ENCODE measurements around the gene BRD1. TPM values are rescaled to one million over a fixed set of nuclear protein-coding genes. Genes with fewer than 3 reads are reported as not detected.

The BRD1 gene
- total RNA-seq, 4 donors from 2014 or later = 32.2 to 51.8 (median 41.6) TPM

DNA sequence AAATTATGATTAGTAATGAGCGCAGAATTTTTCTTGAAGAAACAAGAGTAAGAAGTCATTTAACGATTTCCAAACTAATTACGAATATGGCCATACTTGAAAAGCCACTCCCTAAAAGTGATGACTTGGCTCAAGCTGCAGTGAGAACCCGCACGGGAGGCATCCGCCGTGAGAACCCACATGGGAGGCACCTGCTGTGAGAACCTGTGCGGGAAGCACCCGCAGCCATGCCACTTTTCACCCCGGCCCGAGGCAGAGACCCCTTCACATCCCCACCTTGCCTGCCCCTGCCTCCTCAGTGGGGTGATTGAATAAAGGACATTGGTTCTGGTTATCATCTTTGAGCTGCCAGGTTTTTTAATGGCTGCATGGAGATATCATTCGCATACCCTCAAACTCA is 89.7 kb downstream of the BRD1 start:
- no peak for DNase-seq
- intact Hi-C loops (cut with DNase I) = no loop called here
- no peaks in the 10 kb centered on the region for H3K36me3 ChIP-seq
- H3K27ac ChIP-seq = no peak overlapping the region
- no peaks in the 10 kb centered on the region for H3K4me1 ChIP-seq
- H3K9me3 ChIP-seq = no peaks in the 10 kb centered on the region
- H3K27me3 ChIP-seq = no peaks in the 10 kb centered on the region
- TF ChIP-seq, protein P1, sequence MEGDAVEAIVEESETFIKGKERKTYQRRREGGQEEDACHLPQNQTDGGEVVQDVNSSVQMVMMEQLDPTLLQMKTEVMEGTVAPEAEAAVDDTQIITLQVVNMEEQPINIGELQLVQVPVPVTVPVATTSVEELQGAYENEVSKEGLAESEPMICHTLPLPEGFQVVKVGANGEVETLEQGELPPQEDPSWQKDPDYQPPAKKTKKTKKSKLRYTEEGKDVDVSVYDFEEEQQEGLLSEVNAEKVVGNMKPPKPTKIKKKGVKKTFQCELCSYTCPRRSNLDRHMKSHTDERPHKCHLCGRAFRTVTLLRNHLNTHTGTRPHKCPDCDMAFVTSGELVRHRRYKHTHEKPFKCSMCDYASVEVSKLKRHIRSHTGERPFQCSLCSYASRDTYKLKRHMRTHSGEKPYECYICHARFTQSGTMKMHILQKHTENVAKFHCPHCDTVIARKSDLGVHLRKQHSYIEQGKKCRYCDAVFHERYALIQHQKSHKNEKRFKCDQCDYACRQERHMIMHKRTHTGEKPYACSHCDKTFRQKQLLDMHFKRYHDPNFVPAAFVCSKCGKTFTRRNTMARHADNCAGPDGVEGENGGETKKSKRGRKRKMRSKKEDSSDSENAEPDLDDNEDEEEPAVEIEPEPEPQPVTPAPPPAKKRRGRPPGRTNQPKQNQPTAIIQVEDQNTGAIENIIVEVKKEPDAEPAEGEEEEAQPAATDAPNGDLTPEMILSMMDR (IDR thresholded peaks at IDR 0.05) = no peak
- TF ChIP-seq POLR2A (IDR thresholded peaks at IDR 0.05) = no peak
- 86 to 93% methylated on average over 12 of the region's 12 CpGs for WGBS, 2 donors
- H3K4me3 ChIP-seq (replicated peaks in 1 of 3) = no peak overlapping the region

DNA sequence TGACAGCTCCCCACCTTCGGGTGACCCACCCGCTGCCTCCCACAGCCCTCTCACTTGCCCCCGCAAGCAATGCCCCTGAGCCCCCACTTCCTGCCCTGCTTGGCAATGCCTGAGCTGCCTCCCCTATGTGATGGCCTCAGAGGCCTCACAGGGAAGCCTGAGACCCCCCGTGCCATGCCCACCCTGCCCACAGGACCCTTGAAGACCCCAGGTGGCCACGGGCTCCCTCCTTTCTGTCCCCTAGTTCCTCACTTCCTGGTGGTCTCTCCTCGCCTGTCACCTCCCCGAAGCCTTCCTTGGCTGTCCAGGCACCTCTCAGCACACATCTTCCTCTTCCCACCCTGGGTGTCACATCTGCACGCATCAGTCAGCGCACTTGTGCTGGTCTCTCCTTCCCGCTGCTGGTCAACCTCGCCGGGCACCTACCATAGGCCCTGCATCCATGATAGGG is 90.5 kb downstream of the BRD1 start:
- intact Hi-C loops (cut with DNase I) = no loop called here
- Histone ChIP-seq H3K4me3 (replicated peaks in 1 of 3) (no peak overlapping the region), H3K9me3 (no peaks in the 10 kb centered on the region), H3K4me1 (no peaks in the 10 kb centered on the region), H3K27me3 (no peaks in the 10 kb centered on the region), H3K27ac (no peak overlapping the region), H3K36me3 (no peaks in the 10 kb centered on the region)
- TF ChIP-seq, protein P1 (IDR thresholded peaks at IDR 0.05) = no peak
- no peak for TF ChIP-seq POLR2A (IDR thresholded peaks at IDR 0.05)
- 84 to 87% methylated on average over 12 of the region's 12 CpGs for WGBS, 2 donors
- no peak for DNase-seq

DNA sequence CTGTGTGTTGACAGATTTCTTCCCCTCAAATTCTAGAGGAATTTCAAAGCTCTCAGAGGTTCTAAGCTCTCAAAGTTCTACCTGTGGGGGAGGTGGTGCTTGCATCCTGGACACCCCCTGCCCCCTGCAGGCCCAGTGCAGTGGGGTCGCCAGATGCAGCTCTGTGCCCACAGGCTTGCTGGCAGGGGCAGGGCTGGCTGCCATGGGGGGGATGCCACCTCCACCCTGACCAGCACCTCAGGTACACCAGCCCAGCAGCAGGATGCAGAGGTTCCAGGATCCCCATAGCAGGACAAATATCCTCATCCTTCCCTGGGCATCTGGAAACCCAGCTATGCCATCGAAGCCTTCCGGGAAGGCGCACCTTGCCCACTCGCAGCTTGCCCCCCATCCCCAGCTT is 91.1 kb downstream of the BRD1 start:
- no peak for TF ChIP-seq POLR2A (IDR thresholded peaks at IDR 0.05)
- TF ChIP-seq, protein P1 (IDR thresholded peaks at IDR 0.05) = no peak
- Histone ChIP-seq H3K9me3 (no peaks in the 10 kb centered on the region), H3K36me3 (no peaks in the 10 kb centered on the region), H3K4me1 (no peaks in the 10 kb centered on the region), H3K27me3 (no peaks in the 10 kb centered on the region), H3K27ac (no peak overlapping the region), H3K4me3 (replicated peaks in 1 of 3) (no peak overlapping the region)
- 90 to 91% methylated on average over 5 of the region's 5 CpGs for WGBS, 2 donors
- no peak for DNase-seq
- intact Hi-C loops (cut with DNase I) = no loop called here

DNA sequence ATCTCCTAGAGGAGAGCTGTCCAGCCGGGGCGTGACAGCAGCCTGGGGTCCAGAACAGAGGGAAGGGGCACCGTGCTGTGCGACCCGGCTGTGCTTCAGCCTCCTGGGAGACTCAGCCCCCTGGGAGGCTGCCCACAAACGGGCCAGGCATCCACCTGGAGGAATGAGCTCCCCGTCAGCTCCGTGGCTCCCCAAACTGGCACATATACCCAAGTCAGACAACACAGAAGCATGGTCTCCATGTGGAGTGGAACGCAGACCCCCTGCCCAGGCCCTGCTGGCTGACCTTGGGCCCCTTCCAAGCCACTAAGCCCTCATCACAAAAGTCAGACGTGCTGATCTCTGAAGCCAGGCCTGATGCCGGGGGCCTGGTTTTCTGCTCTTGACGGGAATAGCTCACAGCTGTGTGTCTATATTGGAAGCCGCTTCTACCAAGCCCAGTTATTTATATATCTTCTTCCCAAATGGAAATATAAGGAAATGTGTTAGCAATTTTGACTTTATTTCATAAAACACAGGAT is 91.7 kb downstream of the BRD1 start:
- no peak overlapping the region for H3K4me3 ChIP-seq (replicated peaks in 1 of 3)
- H3K27me3 ChIP-seq = no peaks in the 10 kb centered on the region
- H3K9me3 ChIP-seq = no peaks in the 10 kb centered on the region
- 63 to 74% methylated on average over 5 to 7 of the region's 13 CpGs for WGBS, 2 donors
- H3K27ac ChIP-seq = no peak overlapping the region
- TF ChIP-seq, protein P1 (IDR thresholded peaks at IDR 0.05) = no peak
- no peak for TF ChIP-seq POLR2A (IDR thresholded peaks at IDR 0.05)
- intact Hi-C loops (cut with DNase I) = no loop called here
- H3K36me3 ChIP-seq = no peaks in the 10 kb centered on the region
- no peak for DNase-seq
- H3K4me1 ChIP-seq = no peaks in the 10 kb centered on the region

DNA sequence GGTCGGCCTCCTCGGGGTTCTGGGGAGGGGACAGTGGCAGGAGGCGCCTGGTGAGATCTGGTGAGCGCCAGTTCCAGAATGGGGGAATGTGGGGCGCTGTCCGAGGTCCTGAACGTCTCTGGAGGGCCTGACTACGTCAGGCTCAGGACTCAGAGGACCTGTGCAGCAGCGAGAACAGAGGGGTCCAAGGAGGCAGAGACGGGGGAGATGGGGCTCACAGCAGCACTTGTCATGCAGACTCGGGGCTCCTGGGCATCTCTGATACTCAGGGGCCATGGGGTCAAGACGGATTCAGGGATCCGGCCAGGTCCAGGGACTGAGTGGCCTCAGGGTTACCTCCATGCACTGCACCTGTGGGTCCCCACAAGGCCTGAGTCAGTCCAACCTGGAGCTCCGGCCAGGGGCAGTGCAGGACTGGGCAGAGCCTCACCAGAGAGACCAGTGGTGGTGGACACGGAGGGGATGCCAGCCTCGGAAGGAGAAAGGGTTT is 92.2 kb downstream of the BRD1 start:
- intact Hi-C loops (cut with DNase I) = no loop called here
- no peak overlapping the region for H3K27ac ChIP-seq
- H3K36me3 ChIP-seq = no peaks in the 10 kb centered on the region
- TF ChIP-seq POLR2A (IDR thresholded peaks at IDR 0.05) = no peak
- TF ChIP-seq, protein P1 (IDR thresholded peaks at IDR 0.05) = no peak
- no peaks in the 10 kb centered on the region for H3K4me1 ChIP-seq
- H3K4me3 ChIP-seq (replicated peaks in 1 of 3) = no peak overlapping the region
- H3K27me3 ChIP-seq = no peaks in the 10 kb centered on the region
- no peaks in the 10 kb centered on the region for H3K9me3 ChIP-seq
- WGBS, 2 donors = 27 to 29% methylated on average over 14 to 15 of the region's 16 CpGs
- DNase-seq = no peak
